ENCODE measurements around the gene MCHR1. TPM values are rescaled to one million over a fixed set of nuclear protein-coding genes. Genes with fewer than 3 reads are reported as not detected.

The MCHR1 gene
- total RNA-seq, 1 donor from 2014 or later, result 0.84 TPM

DNA sequence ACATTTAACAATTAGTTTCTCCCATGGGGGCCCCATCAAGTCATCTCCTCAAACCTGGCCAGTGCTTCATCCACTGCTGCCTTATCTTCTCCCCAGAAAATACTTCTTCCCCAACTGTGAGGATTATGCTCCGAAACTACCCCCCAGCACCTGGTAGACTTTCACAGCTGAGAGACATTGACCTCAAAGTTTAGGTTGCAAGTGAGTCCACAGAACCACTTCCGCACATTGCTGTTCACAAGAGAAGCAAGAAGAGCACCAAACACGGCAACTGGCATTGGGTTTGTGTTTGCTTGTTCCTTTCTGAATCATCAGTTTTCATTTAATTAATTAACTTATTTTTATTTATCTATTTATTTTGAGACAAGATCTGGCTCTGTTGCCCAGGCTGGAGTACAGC lies 6.1 kb downstream of the MCHR1 start:
- Mint-ChIP-seq H3K27me3 (ENCODE audit: low read depth) (peaks cover 34% of the 10 kb centered on the region), H3K36me3 (ENCODE audit: low read depth) (no peaks in the 10 kb centered on the region), H3K4me3 (no peak overlapping the region), H3K9me3 (no peaks in the 10 kb centered on the region), H3K4me1 (peaks cover 17% of the 10 kb centered on the region), H3K27ac (ENCODE audit: unreplicated experiment) (no peak overlapping the region)
- no peak for DNase-seq (ENCODE audit: low read depth, low spot score)
- TF ChIP-seq, protein P1, sequence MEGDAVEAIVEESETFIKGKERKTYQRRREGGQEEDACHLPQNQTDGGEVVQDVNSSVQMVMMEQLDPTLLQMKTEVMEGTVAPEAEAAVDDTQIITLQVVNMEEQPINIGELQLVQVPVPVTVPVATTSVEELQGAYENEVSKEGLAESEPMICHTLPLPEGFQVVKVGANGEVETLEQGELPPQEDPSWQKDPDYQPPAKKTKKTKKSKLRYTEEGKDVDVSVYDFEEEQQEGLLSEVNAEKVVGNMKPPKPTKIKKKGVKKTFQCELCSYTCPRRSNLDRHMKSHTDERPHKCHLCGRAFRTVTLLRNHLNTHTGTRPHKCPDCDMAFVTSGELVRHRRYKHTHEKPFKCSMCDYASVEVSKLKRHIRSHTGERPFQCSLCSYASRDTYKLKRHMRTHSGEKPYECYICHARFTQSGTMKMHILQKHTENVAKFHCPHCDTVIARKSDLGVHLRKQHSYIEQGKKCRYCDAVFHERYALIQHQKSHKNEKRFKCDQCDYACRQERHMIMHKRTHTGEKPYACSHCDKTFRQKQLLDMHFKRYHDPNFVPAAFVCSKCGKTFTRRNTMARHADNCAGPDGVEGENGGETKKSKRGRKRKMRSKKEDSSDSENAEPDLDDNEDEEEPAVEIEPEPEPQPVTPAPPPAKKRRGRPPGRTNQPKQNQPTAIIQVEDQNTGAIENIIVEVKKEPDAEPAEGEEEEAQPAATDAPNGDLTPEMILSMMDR (conservative IDR thresholded peaks at IDR 0.05), result no peak

DNA sequence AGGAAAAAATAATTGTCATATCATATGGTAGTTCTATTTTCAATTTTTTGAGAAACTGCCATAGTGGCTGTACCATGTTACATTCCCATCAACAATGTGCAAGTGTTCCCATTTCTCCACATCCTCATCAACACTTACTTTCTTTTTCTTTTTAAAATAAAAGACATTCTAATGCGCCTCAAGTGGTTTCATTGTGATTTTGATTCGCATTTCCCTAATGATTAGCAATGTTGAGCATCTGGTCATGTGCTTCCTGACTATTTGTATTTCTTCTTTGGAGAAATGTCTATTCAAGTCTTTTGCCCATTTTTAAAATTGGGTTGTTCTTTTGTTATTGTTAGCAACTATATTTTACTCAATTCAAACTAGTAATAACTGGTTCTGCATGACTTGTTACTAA lies 8.4 kb downstream of the MCHR1 start:
- Mint-ChIP-seq H3K27me3 (ENCODE audit: low read depth) (peaks cover 18% of the 10 kb centered on the region), H3K36me3 (ENCODE audit: low read depth) (no peaks in the 10 kb centered on the region), H3K27ac (ENCODE audit: unreplicated experiment) (no peak overlapping the region), H3K4me3 (no peak overlapping the region), H3K4me1 (peaks cover 6% of the 10 kb centered on the region), H3K9me3 (no peaks in the 10 kb centered on the region)
- no peak for DNase-seq (ENCODE audit: low read depth, low spot score)
- TF ChIP-seq, protein P1 (conservative IDR thresholded peaks at IDR 0.05), result no peak

DNA sequence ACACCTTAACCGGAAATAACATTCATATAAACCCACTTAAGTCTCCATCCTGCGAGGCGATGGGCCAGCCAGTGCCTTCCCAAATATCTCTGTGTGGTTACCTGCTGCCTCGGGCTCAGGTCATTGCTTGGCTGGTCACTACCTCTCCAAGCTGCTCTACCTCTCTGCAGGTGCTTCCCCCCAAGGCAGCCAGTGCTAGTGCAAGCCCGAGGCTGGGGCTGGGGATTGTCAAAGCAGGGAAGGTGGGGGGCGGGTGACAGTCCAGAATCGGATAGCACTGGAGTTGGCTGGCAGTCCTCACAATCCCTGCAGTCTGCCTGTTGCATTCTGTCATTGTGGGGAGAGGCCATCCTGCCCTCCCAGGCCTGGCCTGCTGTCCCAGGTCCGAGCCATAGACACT lies 11.1 kb downstream of the MCHR1 start:
- Mint-ChIP-seq H3K9me3 (no peaks in the 10 kb centered on the region), H3K27ac (ENCODE audit: unreplicated experiment) (peak overlapping the region; percentile 1), H3K4me3 (no peak overlapping the region), H3K27me3 (ENCODE audit: low read depth) (peaks cover 12% of the 10 kb centered on the region), H3K4me1 (no peaks in the 10 kb centered on the region), H3K36me3 (ENCODE audit: low read depth) (no peaks in the 10 kb centered on the region)
- TF ChIP-seq, protein P1 (conservative IDR thresholded peaks at IDR 0.05), result no peak
- DNase-seq (ENCODE audit: low read depth, low spot score), result no peak

DNA sequence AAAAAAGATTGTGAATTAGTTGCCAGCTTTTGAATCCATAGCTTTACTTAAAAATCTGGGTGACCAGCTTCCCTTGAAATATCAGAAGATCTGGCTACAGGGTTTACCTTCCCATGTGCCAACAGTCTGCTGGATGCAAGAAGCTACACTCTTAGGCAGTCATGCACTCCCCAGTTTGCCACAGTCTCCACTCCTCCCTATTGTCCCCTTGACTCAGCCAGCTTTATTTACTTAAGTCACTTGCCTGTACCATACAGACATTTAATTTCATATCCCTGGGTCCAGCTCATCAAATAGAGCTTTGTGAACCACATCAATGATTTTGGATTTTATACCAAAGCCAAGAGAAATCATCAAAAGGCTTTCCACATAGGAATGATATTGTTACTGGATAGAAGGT lies 12.2 kb downstream of the MCHR1 start:
- TF ChIP-seq, protein P1 (conservative IDR thresholded peaks at IDR 0.05), result no peak
- Mint-ChIP-seq H3K4me1 (no peaks in the 10 kb centered on the region), H3K36me3 (ENCODE audit: low read depth) (no peaks in the 10 kb centered on the region), H3K27ac (ENCODE audit: unreplicated experiment) (no peak overlapping the region), H3K9me3 (no peaks in the 10 kb centered on the region), H3K4me3 (no peak overlapping the region), H3K27me3 (ENCODE audit: low read depth) (peaks cover 15% of the 10 kb centered on the region)
- no peak for DNase-seq (ENCODE audit: low read depth, low spot score)

GRCh38 chr22:40694411-40694810 lies 15.1 kb downstream of the MCHR1 start:
- Mint-ChIP-seq H3K27me3 (ENCODE audit: low read depth) (peaks cover 20% of the 10 kb centered on the region), H3K9me3 (no peaks in the 10 kb centered on the region), H3K4me3 (no peak overlapping the region), H3K36me3 (ENCODE audit: low read depth) (no peaks in the 10 kb centered on the region), H3K4me1 (no peaks in the 10 kb centered on the region), H3K27ac (ENCODE audit: unreplicated experiment) (no peak overlapping the region)
- no peak for DNase-seq (ENCODE audit: low read depth, low spot score)
- TF ChIP-seq, protein P1 (conservative IDR thresholded peaks at IDR 0.05), result no peak

DNA sequence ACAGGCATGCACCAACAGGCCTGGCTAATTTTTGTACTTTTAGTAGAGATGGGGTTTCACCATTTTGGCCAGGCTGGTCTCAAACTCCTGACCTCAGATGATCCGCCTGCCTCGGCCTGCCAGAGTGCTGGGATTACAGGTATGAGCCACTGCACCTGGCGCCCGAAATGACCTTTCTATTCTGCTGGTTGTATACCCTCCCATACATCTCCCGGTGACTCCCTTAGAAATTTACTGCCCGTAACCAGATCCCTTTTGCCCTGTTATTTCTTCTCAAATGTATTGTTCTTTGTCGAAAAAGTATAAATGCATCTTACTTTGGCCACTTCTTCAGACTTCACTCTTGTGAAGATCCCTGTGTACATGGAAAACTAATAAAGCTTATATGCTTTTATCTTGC lies 22.0 kb downstream of the MCHR1 start:
- Mint-ChIP-seq H3K4me3 (no peak overlapping the region), H3K9me3 (no peaks in the 10 kb centered on the region), H3K36me3 (ENCODE audit: low read depth) (no peaks in the 10 kb centered on the region), H3K4me1 (no peaks in the 10 kb centered on the region), H3K27ac (ENCODE audit: unreplicated experiment) (no peak overlapping the region), H3K27me3 (ENCODE audit: low read depth) (peaks cover 7% of the 10 kb centered on the region)
- TF ChIP-seq, protein P1 (conservative IDR thresholded peaks at IDR 0.05), result no peak
- DNase-seq (ENCODE audit: low read depth, low spot score), result no peak
